Bone marrow (tissue), 2 donors: ENCODE measurements around the gene TBCC.
"Not testable (repeated sequence)": the region's sequence is repeated elsewhere in the genome, so short reads cannot be mapped to it uniquely, and the experiment has no call there.

ENCODE experiments used
- DNase-seq, 2 donors: peaks; one replicate each; lab custom pipeline; 2025; lab: John Stamatoyannopoulos, UW

The TBCC gene

GRCh38 chr6:42733867-42734481, 11.9 kb downstream of the TBCC start:
- not testable (repeated sequence) for DNase-seq

- no peak for DNase-seq
Observed at GRCh38 chr6:42729731-42730130, 16.2 kb downstream of the TBCC start.

GRCh38 chr6:42727627-42728026, 18.3 kb downstream of the TBCC start:
- no peak for DNase-seq

GRCh38 chr6:42727087-42727611, 18.8 kb downstream of the TBCC start:
- DNase-seq = no peak

DNA sequence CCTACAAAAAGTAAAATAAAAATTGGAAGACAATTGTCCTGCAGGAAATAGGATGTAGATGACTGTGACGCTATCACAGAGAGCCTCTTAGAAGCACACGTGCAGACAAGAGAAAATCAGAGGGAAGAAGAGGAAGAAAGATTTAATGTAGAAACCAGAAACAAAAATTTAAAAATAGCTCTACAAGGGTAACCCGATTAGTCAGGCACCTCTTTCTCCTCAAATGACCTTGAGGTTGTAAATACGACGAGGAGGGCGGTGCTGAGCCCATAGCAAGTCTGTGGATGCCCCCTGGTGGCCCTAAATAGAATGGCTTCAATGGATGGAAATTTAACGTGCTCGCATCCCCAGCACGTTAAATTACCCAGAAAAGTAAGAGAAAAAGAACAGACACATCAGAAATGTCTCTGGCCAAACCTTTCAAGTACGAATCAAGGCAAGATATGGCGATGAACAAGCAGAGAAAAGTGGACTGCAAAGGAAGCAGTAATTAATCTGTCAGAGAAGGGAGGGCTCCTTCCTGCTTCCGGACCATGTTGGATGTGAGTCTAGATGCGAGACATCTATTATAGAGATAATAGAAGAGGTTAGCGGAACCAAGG, 19.3 kb downstream of the TBCC start:
- DNase-seq = peak; percentile 7 to 76

- DNase-seq = no peak
Observed at GRCh38 chr6:42726026-42726425, 19.9 kb downstream of the TBCC start.

GRCh38 chr6:42724825-42725224, 21.1 kb downstream of the TBCC start:
- DNase-seq = no peak

DNA sequence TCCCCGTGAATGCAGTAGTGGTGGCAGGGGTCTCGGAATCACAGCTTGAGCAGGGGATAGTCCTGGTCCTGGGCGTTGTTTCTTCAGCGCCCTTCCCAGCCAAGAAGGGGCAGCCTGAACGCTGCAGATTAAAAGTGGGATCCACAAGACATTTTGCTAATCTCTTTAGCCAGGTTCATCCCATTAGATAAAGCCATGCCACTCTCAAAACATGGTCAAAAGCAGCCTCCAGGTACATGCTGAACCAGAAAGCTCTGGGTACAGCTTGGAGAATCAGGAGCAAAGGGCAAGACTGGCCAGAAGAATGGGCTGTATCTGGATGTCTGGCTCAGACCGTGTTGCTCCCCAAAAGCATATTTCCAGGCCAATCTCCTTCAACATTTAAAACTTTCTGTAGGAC, 23.4 kb downstream of the TBCC start, which contains the start of gene PRPH2:
PRPH2 (minus strand) TSS at position 101 of the 400 bp plus-strand sequence. CDS start 263 bp downstream, outside the sequence.
- DNase-seq = no peak

DNA sequence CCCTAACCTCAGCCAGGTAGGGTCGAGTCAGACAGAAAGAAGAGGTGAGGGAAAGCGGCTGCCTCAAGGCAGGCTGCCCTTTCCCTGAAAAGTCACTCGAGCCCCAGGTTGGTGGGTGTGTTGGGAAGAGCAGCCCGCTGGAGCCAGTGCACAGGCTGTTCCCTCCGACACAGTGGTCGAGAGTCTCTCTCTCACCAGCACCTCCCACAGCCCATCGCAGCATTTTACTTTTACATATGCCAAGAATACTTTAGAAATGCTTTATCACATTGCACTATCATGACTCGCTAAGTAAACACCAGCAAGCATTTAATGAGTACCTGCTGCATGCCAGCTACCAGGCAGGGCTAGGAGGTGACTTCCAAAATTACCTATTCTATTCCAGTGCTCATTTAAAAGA, 25.2 kb downstream of the TBCC start:
- no peak for DNase-seq

GRCh38 chr6:42715871-42716270, 30.0 kb downstream of the TBCC start:
- no peak for DNase-seq

GRCh38 chr6:42714098-42714761, 31.7 kb downstream of the TBCC start:
- peak in 1 of 2 donors; percentile 5 for DNase-seq

DNA sequence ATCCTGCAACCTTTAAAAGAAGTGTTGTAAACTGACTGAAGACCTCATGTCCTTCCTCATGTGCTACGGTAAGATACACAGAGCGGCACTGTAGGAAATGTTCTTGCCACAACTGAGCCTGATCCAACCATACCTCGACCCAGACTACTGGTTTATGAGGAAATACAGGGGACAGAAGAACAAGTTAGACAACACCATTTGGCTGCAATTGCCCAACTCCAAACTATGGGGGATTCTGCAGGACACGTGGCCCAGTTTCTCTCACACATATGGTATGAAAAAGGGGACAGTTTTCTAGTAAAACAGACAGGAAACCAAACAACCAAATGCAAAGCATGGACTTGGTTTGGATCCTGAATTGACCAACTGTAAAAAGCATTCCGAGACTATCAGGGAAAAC, 34.0 kb downstream of the TBCC start:
- no peak for DNase-seq

- DNase-seq = no peak
Observed at GRCh38 chr6:42710316-42710715, 35.6 kb downstream of the TBCC start.

DNA sequence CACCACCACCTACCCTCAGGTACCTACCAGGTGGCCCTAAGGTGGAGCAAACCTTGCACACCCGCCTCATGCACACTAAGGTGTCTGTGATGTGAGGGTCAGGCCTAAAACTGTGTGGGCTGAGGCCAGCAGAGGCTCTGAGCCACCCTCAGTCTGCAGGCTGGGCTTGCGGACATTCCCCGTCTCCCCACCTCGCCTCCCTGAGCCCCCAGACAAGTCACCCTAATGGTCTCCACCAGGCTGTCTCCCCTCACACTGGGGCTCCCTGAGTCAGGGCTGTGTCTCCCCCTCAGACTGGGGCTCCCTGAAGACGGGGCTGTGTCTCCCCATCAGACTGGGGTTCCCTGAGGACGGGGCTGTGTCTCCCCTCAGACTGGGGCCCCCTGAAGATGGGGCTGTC, 36.0 kb downstream of the TBCC start:
- DNase-seq = no peak

GRCh38 chr6:42708096-42708495, 37.8 kb downstream of the TBCC start:
- DNase-seq = no peak

GRCh38 chr6:42707595-42707994, 38.3 kb downstream of the TBCC start:
- no peak for DNase-seq

- DNase-seq = no peak
Observed at GRCh38 chr6:42704937-42705374, 40.9 kb downstream of the TBCC start.

- no peak for DNase-seq
Observed at GRCh38 chr6:42704251-42704936, 41.5 kb downstream of the TBCC start.

DNA sequence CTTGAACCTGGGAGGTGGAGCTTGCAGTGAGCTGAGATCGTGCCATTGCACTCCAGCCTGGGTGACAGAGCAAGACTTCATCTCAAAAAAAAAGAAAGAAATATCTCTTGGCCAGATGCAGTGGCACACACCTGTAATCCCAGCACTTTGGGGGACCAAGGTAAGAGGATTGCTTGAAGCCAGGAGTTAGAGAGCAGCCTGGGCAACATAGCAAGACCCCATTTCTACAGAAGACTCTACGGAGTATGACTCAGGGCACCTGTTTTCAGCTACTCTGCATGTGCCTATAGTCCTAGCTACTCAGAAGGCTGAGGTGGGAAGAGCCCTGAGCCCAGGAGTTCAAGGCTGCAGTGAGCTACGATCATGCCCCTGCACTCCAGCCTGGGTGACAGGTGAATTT, 43.1 kb downstream of the TBCC start:
- DNase-seq = not testable (repeated sequence)

DNA sequence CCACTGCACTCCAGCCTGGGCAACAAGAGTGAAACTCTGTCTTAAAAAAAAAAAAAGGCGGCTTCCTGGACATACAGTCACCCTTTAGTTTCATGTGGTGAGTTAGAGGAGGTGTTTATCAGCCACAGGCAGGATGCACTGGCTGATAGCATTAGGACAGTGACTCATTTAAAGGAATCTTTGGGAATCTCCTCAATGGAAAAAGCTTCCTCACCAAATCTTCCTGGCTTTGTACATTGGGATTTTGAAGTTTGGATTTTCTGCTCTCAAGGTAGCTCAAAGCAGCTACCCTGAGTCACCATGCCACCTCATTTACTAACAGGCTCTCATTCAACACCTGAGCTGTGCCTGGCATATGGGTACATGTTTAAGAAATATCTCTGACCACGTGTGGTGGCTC, 43.7 kb downstream of the TBCC start:
- no peak for DNase-seq

DNA sequence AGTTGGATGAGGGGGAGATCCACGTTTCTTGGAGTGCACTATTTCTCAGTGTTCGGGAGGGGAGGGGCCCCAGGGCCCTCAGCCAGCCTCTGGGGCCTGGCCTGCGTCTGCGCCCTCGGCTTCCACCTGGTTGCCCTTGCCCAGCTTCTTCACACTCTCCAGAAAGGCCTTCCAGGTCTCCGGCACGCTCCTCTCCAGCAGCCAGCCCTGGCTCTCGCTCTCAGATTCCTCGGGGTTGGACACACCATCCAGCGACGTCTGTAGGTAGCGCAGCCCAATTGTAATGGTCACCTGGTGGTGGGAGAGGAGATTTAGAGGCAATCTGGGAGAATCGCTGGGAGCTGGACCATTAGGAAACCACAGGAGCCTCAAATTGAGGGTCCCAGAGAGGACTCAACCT, 47.7 kb downstream of the TBCC start:
- no peak for DNase-seq

DNA sequence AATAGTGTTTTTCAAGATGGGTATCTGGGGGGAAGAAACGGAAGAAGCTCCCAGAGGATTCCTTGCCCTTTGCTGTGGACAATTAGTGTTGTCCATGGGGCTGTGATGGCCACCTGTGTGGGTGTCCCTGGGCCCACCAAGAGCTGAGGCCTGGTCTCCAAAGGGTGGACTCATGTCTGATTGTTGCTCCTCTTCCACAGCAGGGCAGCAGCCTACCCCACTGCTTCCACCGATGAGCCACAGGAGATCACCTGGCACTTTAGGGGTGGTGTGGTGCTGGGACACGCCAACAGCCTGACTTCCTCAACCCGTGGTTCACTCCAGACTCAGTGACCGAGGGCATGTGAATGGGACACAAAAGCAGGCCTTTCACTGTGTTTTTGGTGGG, 48.6 kb downstream of the TBCC start:
- no peak for DNase-seq
